Neural progenitor cell (in vitro differentiated cells): ENCODE results near the gene KRT222.

ENCODE experiments used
- EZH2 ChIP-seq: fragments of 200-600 bp; sonication (generic); IDR thresholded peaks from 2 replicates; pipeline ENCODE4 v1.6.1; 2017; ENCODE audit warnings: antibody characterized with exemption, mild to moderate bottlenecking, moderate library complexity
- EZH2phosphoT487 ChIP-seq: fragments of 200-600 bp; sonication (generic); IDR thresholded peaks from 2 replicates; pipeline ENCODE4 v1.6.1; 2017; ENCODE audit warnings: antibody characterized with exemption
- TF ChIP-seq, protein P1 (sequence below): fragments of 200-600 bp; sonication (generic); IDR thresholded peaks from 2 replicates; pipeline ENCODE4 v1.5.1; 2017; ENCODE audit warnings: antibody characterized with exemption, mild to moderate bottlenecking

DNA sequence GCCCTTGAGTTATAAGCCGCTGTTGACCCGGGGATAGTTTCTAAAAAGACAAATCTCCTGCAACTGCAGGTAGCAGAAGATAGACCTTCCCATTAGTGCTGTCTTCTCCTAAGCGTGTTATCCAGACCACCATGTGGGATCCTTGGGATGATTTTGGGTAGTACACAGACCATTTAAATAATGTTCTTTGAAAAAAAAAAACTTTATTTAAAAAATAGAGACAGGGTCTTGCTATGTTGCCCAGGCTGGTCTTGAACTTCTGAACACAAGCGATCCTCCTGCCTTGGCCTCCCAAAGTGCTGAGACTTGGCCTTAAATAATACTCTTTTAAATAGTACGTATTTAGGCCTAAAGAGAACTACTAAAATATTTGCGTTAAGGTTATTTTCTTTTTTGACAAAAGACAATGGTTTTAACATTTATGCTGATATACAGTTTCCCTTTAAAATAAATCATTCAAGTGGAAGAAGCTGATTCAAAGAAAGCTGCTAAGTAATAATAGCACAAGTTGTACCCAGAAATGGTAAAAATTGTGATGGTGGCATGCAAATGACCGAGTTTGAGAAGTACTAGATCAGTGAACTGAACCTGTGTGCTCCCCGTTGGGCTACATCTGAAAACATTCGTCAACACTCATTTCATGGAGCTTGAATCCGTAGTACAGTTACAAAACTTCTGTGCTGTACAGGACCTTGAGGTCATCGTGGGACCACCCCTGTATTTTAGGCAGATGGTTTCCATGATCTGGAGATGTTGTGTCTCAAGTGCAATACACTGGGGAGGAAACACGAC, 41.4 kb downstream of the KRT222 start:
- TF ChIP-seq EZH2 (no peak), EZH2phosphoT487 (no peak)
- TF ChIP-seq, protein P1, sequence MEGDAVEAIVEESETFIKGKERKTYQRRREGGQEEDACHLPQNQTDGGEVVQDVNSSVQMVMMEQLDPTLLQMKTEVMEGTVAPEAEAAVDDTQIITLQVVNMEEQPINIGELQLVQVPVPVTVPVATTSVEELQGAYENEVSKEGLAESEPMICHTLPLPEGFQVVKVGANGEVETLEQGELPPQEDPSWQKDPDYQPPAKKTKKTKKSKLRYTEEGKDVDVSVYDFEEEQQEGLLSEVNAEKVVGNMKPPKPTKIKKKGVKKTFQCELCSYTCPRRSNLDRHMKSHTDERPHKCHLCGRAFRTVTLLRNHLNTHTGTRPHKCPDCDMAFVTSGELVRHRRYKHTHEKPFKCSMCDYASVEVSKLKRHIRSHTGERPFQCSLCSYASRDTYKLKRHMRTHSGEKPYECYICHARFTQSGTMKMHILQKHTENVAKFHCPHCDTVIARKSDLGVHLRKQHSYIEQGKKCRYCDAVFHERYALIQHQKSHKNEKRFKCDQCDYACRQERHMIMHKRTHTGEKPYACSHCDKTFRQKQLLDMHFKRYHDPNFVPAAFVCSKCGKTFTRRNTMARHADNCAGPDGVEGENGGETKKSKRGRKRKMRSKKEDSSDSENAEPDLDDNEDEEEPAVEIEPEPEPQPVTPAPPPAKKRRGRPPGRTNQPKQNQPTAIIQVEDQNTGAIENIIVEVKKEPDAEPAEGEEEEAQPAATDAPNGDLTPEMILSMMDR, result no peak
